Neuron (in vitro differentiated cells): ENCODE results near the gene RABL2B.

Experiments used
- H2AFZ ChIP-seq: one replicate; pipeline ENCODE4 v1.6.1; 2013; ENCODE audit warnings: low read depth, mild to moderate bottlenecking, inconsistent platforms, low read length, moderate library complexity
- H3K27me3 ChIP-seq: one replicate; pipeline ENCODE4 v1.6.1; 2013; ENCODE audit warnings: low read length; ENCODE audit not compliant: insufficient read depth
- H3K36me3 ChIP-seq: one replicate; pipeline ENCODE4 v1.6.1; 2013; ENCODE audit warnings: low read length; ENCODE audit not compliant: insufficient read depth
- H3K4me1 ChIP-seq: one replicate; pipeline ENCODE4 v1.6.1; 2013; ENCODE audit warnings: low read length; ENCODE audit not compliant: insufficient read depth
- H3K4me3 ChIP-seq: 2 replicates; pipeline ENCODE4 v1.5.1; 2013; ENCODE audit warnings: mild to moderate bottlenecking, low read length, moderate library complexity
- H3K9me3 ChIP-seq: one replicate; pipeline ENCODE4 v1.6.1; 2013; ENCODE audit warnings: low read length

The RABL2B gene

DNA sequence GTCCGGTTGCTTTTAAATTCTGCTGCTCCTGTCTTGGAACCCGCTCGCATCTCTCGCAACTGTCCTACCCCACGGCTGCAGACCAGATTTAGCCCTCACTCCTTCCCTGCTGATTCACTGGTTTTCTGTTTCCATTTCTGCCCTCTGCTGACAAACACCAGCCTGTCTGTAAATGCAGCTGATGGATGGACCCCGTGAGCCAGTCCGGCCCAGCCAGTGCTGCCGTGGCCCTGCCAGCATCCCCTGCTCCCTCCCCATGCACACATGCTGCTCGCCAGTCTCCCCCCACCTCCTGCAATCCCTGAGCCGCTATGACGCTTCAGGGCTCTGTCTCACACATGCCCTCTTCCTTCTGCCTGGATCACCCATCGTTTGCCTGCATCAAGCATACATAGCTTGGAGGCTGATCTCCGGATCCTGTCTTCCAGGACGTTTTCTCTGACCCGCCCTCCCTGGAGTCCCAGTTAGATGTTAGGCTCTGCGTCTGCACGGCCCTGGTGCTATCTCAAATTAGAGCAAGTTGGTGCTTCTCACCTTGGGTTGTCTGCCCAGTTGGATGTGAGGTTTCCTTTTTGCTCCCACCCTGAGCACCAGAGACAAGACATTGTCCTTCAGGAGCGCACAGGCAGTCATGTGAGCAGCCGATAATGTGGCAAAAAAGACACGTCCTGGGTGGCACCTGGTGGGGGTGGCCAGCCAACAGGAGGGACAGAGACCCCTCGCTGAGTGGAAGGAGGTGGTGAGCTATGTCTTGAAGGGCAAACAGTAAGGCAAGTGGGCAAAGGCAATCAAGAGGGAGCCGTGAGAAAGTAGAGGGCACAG is 49.7 kb downstream of the RABL2B start:
- Histone ChIP-seq H3K9me3 (no peaks in the 10 kb centered on the region), H3K4me3 (no peak overlapping the region), H3K4me1 (no peaks in the 10 kb centered on the region), H3K36me3 (peaks cover 4% of the 10 kb centered on the region), H3K27me3 (no peaks in the 10 kb centered on the region), H2AFZ (no peak overlapping the region)

DNA sequence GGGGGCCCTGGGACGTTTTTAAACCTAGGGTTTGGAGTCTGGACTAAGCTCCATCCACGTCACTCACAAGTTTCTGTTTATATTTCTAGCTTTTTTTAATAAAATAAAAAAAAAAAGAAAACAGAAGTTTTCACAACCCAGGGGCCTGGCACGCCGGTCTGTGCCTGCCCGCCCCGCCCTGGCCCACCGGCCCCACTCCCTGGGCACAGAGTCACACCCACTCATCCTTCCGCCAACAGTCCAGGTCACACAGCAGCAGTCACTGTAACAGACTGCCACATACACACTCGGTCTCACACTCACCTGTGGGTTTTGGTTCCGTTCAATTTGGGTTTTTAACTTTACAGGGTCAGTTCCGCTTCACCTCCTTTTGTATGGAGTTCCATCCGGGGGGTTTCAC is 50.8 kb downstream of the RABL2B start:
- H3K9me3 ChIP-seq = no peaks in the 10 kb centered on the region
- no peak overlapping the region for H2AFZ ChIP-seq
- peaks cover 7% of the 10 kb centered on the region for H3K36me3 ChIP-seq
- H3K4me3 ChIP-seq = no peak overlapping the region
- H3K27me3 ChIP-seq = no peaks in the 10 kb centered on the region
- no peaks in the 10 kb centered on the region for H3K4me1 ChIP-seq

DNA sequence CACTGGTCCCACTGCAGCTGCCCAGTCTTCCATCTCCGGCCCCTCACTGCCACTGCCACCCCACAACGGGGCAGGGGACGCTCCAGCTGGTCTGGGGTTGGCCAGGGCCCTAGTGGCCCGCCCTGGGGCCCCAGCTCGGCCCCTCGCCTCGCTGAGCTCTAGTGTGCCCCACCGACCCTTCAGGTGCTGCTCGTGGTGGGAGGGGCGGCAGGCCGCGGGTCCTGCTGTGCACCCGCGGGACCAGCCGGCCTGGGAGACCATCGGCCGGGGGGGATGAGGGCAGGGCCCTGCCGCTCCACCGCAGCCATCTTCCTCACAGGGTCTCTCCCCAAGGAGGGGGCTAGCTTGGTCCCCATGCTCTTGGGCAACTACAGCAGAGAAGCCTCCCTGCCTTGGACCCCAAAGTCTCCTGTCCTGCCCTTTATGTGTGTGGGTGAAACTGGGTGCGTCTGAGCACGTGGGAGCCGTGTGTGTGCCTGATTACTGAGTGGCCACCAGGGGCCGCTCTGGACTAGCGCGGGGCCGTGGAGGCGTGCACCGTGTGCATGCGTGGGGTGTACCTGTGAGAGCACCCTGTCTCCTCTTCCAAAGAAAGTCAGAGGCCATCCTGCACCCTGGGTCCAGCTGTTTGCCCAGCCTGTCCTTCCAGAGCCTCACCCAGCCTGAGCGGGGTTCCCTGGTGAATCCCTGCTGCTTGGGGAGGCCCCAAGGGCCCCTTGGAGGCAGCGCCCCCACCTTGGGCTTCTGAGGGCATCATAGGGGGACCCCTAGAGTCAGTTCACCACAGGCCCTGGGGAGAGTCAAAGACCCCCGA is 51.4 kb downstream of the RABL2B start:
- no peak overlapping the region for H3K4me3 ChIP-seq
- peaks cover 9% of the 10 kb centered on the region for H3K36me3 ChIP-seq
- no peaks in the 10 kb centered on the region for H3K4me1 ChIP-seq
- H3K27me3 ChIP-seq = no peaks in the 10 kb centered on the region
- H2AFZ ChIP-seq = no peak overlapping the region
- no peaks in the 10 kb centered on the region for H3K9me3 ChIP-seq

DNA sequence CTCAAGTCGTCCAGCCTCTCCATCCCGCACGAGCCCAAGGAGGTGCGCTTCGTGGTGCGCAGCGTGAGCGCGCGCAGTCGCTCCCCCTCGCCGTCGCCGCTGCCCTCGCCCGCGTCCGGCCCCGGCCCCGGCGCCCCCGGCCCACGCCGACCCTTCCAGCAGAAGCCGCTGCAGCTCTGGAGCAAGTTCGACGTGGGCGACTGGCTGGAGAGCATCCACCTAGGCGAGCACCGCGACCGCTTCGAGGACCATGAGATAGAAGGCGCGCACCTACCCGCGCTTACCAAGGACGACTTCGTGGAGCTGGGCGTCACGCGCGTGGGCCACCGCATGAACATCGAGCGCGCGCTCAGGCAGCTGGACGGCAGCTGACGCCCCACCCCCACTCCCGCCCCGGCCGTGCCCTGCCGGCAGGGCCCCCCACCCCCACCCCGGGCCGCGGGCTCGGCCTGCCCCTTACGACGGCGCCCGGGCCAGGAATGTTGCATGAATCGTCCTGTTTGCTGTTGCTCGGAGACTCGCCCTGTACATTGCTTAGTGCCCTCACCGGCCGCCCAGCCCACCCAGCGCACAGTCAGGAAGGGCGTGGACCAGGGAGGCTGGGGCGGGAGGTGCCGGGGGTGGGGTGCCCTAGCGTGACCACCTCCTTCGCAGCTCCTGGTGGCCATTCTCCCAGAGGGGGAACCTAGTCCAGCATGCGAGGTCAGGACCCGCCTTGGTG is 52.3 kb downstream of the RABL2B start:
- Histone ChIP-seq H3K9me3 (no peaks in the 10 kb centered on the region), H3K36me3 (peaks cover 16% of the 10 kb centered on the region), H3K4me1 (no peaks in the 10 kb centered on the region), H2AFZ (no peak overlapping the region), H3K4me3 (no peak overlapping the region), H3K27me3 (no peaks in the 10 kb centered on the region)

DNA sequence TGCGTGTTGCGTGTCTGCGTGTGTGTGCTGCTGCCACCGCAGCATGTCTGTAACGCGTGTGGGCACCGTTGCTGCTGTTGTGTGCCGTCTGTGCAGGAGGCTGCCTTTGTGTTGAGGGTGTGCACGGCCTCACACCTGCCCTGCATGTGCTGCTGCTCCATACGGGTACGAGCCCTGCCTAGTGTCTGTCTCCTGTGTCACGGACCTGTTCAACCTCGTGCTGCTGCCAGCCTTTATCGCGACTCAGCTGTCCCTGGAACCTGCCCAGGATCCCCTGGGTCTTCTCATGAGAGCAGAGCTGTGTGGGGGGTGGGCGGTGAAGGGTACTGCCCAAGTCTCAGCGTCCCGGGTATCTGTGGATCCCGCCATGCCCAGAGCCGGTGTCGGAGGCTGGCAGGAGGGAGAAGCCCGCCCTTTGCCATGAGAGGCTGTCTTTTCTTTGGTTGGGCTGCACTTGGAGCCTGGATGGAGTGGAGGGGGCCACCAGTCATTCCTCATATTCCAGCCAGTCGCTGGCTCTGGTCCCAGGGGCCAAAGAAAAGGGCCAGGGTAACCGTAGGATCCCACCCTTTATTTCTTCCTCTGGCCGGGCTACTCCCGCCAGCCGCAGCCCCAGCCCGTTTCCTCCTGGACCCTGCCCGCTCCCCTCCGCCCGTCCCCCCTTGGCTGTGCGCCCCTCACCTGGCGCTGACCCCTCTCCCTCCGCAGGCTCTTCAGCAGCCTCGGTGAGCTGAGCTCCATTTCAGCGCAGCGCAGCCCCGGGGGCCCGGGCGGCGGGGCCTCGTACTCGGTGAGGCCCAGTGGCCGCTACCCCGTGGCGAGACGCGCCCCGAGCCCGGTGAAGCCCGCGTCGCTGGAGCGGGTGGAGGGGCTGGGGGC is 53.2 kb downstream of the RABL2B start:
- no peaks in the 10 kb centered on the region for H3K4me1 ChIP-seq
- no peaks in the 10 kb centered on the region for H3K9me3 ChIP-seq
- peaks cover 24% of the 10 kb centered on the region for H3K36me3 ChIP-seq
- H3K27me3 ChIP-seq = no peaks in the 10 kb centered on the region
- H2AFZ ChIP-seq = no peak overlapping the region
- H3K4me3 ChIP-seq = no peak overlapping the region

DNA sequence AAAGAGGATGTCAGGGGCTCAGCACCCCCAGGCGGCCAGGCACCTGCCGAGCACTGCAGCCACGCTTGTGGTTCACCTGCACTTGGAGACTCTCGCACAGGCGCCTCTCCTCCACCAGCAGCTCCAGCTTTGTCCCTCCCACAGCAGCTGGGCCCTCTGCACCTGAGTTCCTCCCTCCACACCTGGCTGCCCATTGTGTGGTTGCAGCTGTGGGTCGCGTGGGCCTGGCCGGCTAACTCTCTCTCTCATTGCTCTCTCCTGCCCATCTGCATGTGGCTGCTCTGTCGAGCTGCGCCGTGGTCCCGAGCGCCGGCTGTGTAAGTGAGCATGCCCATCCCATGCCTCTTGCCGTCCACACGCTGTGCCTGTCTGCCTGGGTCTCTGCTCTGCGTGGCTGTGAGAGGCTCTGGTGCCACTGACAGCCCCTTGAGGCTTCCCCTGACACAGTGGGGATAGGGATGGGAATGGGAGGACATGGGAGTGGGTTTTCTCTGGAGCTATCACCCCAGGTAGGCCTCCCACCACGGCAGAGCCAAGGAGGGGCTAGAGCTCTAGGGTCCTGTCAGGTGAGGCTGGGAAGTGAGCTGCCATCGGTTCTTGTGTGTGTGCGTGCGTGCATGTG is 53.9 kb downstream of the RABL2B start:
- Histone ChIP-seq H2AFZ (no peak overlapping the region), H3K27me3 (no peaks in the 10 kb centered on the region), H3K9me3 (no peaks in the 10 kb centered on the region), H3K4me1 (no peaks in the 10 kb centered on the region), H3K4me3 (no peak overlapping the region), H3K36me3 (peaks cover 31% of the 10 kb centered on the region)

DNA sequence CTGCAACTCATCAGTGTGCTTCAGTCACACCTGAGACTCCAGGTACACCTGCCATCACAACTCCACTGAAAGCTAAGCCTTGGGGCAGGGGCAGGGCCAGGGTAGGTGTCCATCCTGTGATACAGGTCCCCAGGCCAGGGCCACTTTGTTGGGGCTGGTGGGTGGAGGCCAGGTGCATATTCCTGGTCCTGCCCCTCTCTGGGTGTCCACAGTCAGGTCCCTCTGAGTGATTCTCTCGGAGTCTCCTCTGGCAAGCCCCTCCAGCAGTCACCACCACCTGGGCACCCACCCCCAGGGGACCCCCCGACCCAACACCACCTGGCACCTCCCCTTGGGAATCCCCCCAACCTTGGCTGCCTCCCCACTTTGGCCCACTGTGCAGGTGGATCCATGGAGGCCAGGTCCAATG is 54.9 kb downstream of the RABL2B start:
- Histone ChIP-seq H3K27me3 (no peaks in the 10 kb centered on the region), H3K9me3 (no peaks in the 10 kb centered on the region), H3K36me3 (peaks cover 40% of the 10 kb centered on the region), H3K4me1 (no peaks in the 10 kb centered on the region), H3K4me3 (no peak overlapping the region), H2AFZ (no peak overlapping the region)

DNA sequence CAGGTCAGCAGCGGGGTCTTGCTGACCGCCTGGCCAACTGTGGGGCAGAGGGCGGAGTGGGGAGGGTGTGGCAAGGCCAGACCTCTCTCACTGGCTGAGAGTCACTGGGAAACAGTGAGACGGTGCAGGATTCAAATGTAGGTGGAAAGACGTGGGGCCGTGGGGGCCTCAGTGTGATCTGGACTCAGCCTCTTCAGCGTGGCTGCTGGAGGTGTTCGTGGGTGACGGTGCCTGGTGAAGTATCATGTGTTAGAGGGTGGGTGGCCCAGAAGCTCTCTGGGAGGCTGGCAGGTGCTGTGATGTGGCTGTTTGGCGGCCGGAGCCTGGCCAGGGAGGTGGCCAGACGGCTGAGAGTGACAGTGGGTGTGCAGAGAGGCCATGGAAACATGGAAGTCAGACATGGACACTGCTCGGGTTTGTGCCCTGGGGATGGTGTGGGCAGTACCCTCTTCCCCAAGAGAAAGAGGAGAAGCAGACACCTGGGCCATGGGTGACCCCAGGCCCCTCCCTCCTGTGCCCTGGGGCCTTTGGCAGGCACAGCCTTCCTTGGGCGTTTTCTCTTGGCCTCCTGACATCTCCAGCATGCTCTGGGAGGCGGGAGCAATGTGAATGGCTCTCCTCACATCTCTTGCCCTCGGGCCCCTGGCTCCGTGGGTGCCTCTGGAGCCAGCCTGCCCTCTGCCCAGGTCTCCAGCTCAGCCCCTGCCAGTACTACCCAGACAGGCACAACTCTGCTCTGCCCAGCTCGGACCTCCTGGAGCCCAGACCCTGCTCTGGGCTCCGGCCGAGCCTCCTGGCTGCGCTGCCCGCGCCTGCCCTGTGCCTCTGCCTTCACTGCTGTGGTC is 55.5 kb downstream of the RABL2B start:
- Histone ChIP-seq H3K9me3 (no peaks in the 10 kb centered on the region), H3K4me3 (no peak overlapping the region), H3K27me3 (no peaks in the 10 kb centered on the region), H3K36me3 (peaks cover 46% of the 10 kb centered on the region), H2AFZ (no peak overlapping the region), H3K4me1 (no peaks in the 10 kb centered on the region)

DNA sequence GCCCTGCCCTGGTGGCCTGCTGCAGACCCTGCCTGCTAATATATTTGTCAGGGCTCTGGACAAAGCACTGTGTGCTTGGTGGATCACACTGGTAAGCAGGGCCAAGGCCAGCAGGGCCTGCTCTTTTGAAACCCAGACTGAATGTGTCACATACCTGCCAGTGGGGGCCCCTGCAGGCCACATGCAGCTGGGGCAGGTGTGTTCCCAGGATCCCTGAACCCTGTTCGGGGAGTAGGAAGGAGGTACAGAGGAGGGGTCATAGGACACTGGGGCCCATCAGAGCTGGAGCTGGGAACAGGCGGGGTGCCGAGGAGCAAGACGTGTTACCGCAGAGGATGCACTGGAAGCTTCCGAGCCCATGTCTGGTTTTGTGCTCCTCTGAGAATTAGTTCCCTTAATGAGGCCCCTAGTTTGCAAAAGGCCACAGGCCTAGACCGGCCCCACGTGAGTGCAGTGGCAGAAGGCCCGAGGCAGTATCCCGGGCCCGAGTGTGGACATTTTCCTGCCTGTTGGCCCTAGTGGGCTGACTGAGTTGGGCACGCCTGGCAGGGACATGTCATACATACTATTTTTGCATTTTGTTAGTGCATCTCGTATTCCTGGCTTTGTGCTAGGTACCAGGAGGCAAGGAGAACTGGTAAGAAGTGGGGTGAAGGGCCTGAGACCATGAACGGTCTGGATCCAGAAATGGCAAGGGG is 56.6 kb downstream of the RABL2B start:
- no peak overlapping the region for H2AFZ ChIP-seq
- no peak overlapping the region for H3K4me3 ChIP-seq
- H3K27me3 ChIP-seq = no peaks in the 10 kb centered on the region
- H3K36me3 ChIP-seq = peaks cover 57% of the 10 kb centered on the region
- peaks cover 5% of the 10 kb centered on the region for H3K9me3 ChIP-seq
- no peaks in the 10 kb centered on the region for H3K4me1 ChIP-seq

DNA sequence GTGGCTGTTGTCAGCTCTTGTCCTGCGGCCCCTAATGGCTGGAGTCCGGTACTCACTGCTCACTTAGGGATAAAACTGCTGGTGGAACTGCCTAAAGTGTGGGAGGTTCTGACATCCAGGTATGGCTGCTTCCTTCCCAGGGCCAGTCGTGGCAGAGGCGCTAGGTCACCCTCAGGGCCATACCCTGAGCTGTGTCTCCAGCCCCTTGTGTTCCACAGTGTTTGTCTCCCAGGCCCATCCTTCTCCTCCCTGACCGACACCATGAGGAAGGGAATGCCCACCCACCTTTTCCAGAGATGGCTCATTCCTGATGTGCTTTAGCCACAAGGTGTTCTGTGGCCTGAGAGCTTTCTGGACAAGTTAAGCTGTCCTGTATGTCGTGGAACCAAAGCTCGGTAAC is 57.8 kb downstream of the RABL2B start:
- H3K4me3 ChIP-seq = no peak overlapping the region
- H3K4me1 ChIP-seq = no peaks in the 10 kb centered on the region
- H3K27me3 ChIP-seq = no peaks in the 10 kb centered on the region
- H3K9me3 ChIP-seq = peaks cover 6% of the 10 kb centered on the region
- H3K36me3 ChIP-seq = peaks cover 61% of the 10 kb centered on the region
- H2AFZ ChIP-seq = no peak overlapping the region

DNA sequence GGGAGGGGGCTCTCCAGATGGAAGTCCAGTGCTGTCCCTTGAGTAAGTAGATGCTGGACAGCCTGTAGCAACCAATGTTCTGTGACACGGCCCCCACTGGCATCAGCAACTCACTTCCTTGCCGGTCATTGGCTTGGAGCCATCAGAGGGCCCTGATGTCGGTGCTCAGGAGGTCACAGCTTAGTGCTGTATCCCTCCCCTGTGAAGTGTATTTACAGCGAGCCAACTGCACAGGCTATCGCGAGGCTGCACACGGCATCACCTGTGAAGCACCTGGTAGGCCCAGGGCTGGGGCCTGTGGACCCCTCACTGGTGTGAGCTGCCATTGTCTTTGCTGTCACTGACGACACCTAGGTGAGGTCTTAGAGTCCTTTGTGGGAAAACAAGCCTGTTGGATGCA is 58.8 kb downstream of the RABL2B start:
- Histone ChIP-seq H3K9me3 (peaks cover 6% of the 10 kb centered on the region), H3K4me1 (no peaks in the 10 kb centered on the region), H3K4me3 (no peak overlapping the region), H2AFZ (no peak overlapping the region), H3K36me3 (peaks cover 57% of the 10 kb centered on the region), H3K27me3 (no peaks in the 10 kb centered on the region)
